IgD-negative memory B cell (primary cell): ENCODE measurements around the gene KMT2D. TPM values are rescaled to one million over a fixed set of nuclear protein-coding genes. Genes with fewer than 3 reads are reported as not detected.
"Not testable (repeated sequence)": the region's sequence is repeated elsewhere in the genome, so short reads cannot be mapped to it uniquely, and the experiment has no call there.

Experiments used
- H3K27ac Mint-ChIP-seq, 3 donors: one replicate each; pipeline ENCODE4 v1.8.0; 2020 to 2022; ENCODE audit warnings: mild to moderate bottlenecking in 3 of 3, mixed read lengths in 3 of 3, moderate library complexity in 1 of 3
- H3K27me3 Mint-ChIP-seq: one replicate; pipeline ENCODE4 v1.8.0; 2021; ENCODE audit warnings: mixed read lengths
- H3K36me3 Mint-ChIP-seq: one replicate; pipeline ENCODE4 v1.8.0; 2020; ENCODE audit warnings: mild to moderate bottlenecking, mixed read lengths
- H3K4me1 Mint-ChIP-seq, 3 donors: one replicate each; pipeline ENCODE4 v1.8.0; 2020 to 2022; ENCODE audit warnings: mixed read lengths in 3 of 3, mild to moderate bottlenecking in 1 of 3
- H3K4me3 Mint-ChIP-seq, 4 donors: one replicate each; pipeline ENCODE4 v1.8.0; 2020 to 2022; ENCODE audit warnings: mild to moderate bottlenecking in 4 of 4, mixed read lengths in 4 of 4, moderate library complexity in 3 of 4
- H3K9me3 Mint-ChIP-seq, 3 donors: one replicate each; pipeline ENCODE4 v1.8.0; 2020 to 2021; ENCODE audit warnings: mixed read lengths in 3 of 3, mild to moderate bottlenecking in 1 of 3
- polyA plus RNA-seq: library from polyadenylated mRNA; unstranded; fragments of 300-500 nt; fragmentation: Illumina TruSeq; gene quantifications from one replicate; pipeline ENCODE4 v1.2.3, GENCODE V29; 2021

The KMT2D gene
- polyA plus RNA-seq, 1 donor from 2014 or later = 19.7 TPM

GRCh38 chr12:49064767-49065152, 4.2 kb upstream of the KMT2D start:
- H3K4me3 Mint-ChIP-seq = peak overlapping the region in 2 of 4 donors; percentile 62 to 72
- H3K27me3 Mint-ChIP-seq = no peaks in the 10 kb centered on the region
- H3K9me3 Mint-ChIP-seq = no peaks in the 10 kb centered on the region
- peaks cover 2% of the 10 kb centered on the region for H3K36me3 Mint-ChIP-seq
- H3K4me1 Mint-ChIP-seq = peaks cover 13 to 21% (median 19%) of the 10 kb centered on the region in 3 donors
- no peak overlapping the region for H3K27ac Mint-ChIP-seq

GRCh38 chr12:49061916-49062315, 1.3 kb upstream of the KMT2D start:
- H3K27me3 Mint-ChIP-seq, H3K36me3 Mint-ChIP-seq, H3K9me3 Mint-ChIP-seq: not testable (repeated sequence)
- Mint-ChIP-seq H3K27ac (peak overlapping the region in 1 of 3 donors; percentile 85), H3K4me3 (peak overlapping the region in 3 of 4 donors; percentile 56 to 99 (median 95)), H3K4me1 (peaks cover 30 to 34% (median 31%) of the 10 kb centered on the region in 3 donors)

GRCh38 chr12:49061157-49061650, 610 bp upstream of the KMT2D start:
- Mint-ChIP-seq H3K36me3 (peaks cover 2% of the 10 kb centered on the region), H3K27ac (peak overlapping the region; percentile 85 to 99 (median 99)), H3K9me3 (no peaks in the 10 kb centered on the region), H3K4me1 (peaks cover 37 to 41% (median 39%) of the 10 kb centered on the region in 3 donors), H3K27me3 (no peaks in the 10 kb centered on the region), H3K4me3 (peak overlapping the region; percentile 95 to 99 (median 98))

- H3K27ac Mint-ChIP-seq = peak overlapping the region; percentile 30 to 98 (median 92)
- H3K36me3 Mint-ChIP-seq = peaks cover 2% of the 10 kb centered on the region
- H3K4me1 Mint-ChIP-seq = peaks cover 52 to 53% (median 52%) of the 10 kb centered on the region in 3 donors
- H3K9me3 Mint-ChIP-seq = no peaks in the 10 kb centered on the region
- H3K4me3 Mint-ChIP-seq = peak overlapping the region; percentile 47 to 97 (median 94)
- peaks cover 2% of the 10 kb centered on the region for H3K27me3 Mint-ChIP-seq
Observed at GRCh38 chr12:49059299-49060171, 1.1 kb downstream of the KMT2D start.

GRCh38 chr12:49059045-49059298, 1.6 kb downstream of the KMT2D start:
- no peaks in the 10 kb centered on the region for H3K9me3 Mint-ChIP-seq
- H3K4me1 Mint-ChIP-seq = peaks cover 50 to 52% (median 50%) of the 10 kb centered on the region in 3 donors
- peaks cover 2% of the 10 kb centered on the region for H3K27me3 Mint-ChIP-seq
- peak overlapping the region; percentile 47 to 97 (median 94) for H3K4me3 Mint-ChIP-seq
- peak overlapping the region; percentile 30 to 98 (median 92) for H3K27ac Mint-ChIP-seq
- H3K36me3 Mint-ChIP-seq = peaks cover under 1% of the 10 kb centered on the region

GRCh38 chr12:49058366-49059044, 2.1 kb downstream of the KMT2D start:
- peaks cover 46 to 49% (median 48%) of the 10 kb centered on the region in 3 donors for H3K4me1 Mint-ChIP-seq
- H3K4me3 Mint-ChIP-seq = peak overlapping the region; percentile 47 to 97 (median 94)
- H3K27ac Mint-ChIP-seq = peak overlapping the region; percentile 30 to 98 (median 48)
- H3K36me3 Mint-ChIP-seq = no peaks in the 10 kb centered on the region
- H3K27me3 Mint-ChIP-seq = peaks cover 2% of the 10 kb centered on the region
- H3K9me3 Mint-ChIP-seq = no peaks in the 10 kb centered on the region

GRCh38 chr12:49057888-49058287, 2.7 kb downstream of the KMT2D start:
- H3K27me3 Mint-ChIP-seq = peaks cover 2% of the 10 kb centered on the region
- peak overlapping the region; percentile 47 to 97 (median 94) for H3K4me3 Mint-ChIP-seq
- no peaks in the 10 kb centered on the region for H3K9me3 Mint-ChIP-seq
- H3K4me1 Mint-ChIP-seq = peaks cover 46 to 49% (median 48%) of the 10 kb centered on the region in 3 donors
- H3K27ac Mint-ChIP-seq = peak overlapping the region in 2 of 3 donors; percentile 30 to 92
- H3K36me3 Mint-ChIP-seq = no peaks in the 10 kb centered on the region

- H3K4me1 Mint-ChIP-seq = peaks cover 41 to 48% (median 46%) of the 10 kb centered on the region in 3 donors
- H3K4me3 Mint-ChIP-seq = peak overlapping the region; percentile 47 to 97 (median 80)
- no peaks in the 10 kb centered on the region for H3K36me3 Mint-ChIP-seq
- H3K27me3 Mint-ChIP-seq = peaks cover 2% of the 10 kb centered on the region
- peak overlapping the region; percentile 30 to 92 (median 75) for H3K27ac Mint-ChIP-seq
- no peaks in the 10 kb centered on the region for H3K9me3 Mint-ChIP-seq
Observed at GRCh38 chr12:49055978-49056754, 4.4 kb downstream of the KMT2D start.

GRCh38 chr12:49055092-49055491, 5.5 kb downstream of the KMT2D start:
- Mint-ChIP-seq H3K4me1 (peaks cover 37 to 47% (median 46%) of the 10 kb centered on the region in 3 donors), H3K4me3 (peak overlapping the region in 1 of 4 donors; percentile 12), H3K9me3 (no peaks in the 10 kb centered on the region), H3K27me3 (peaks cover 2% of the 10 kb centered on the region), H3K27ac (peak overlapping the region in 2 of 3 donors; percentile 71 to 74), H3K36me3 (no peaks in the 10 kb centered on the region)

GRCh38 chr12:49054524-49054923, 6.1 kb downstream of the KMT2D start:
- Mint-ChIP-seq H3K4me1 (peaks cover 37 to 47% (median 46%) of the 10 kb centered on the region in 3 donors), H3K4me3 (no peak overlapping the region), H3K36me3 (no peaks in the 10 kb centered on the region), H3K9me3 (no peaks in the 10 kb centered on the region), H3K27ac (peak overlapping the region in 2 of 3 donors; percentile 71 to 74), H3K27me3 (peaks cover 2% of the 10 kb centered on the region)

- Mint-ChIP-seq H3K36me3 (no peaks in the 10 kb centered on the region), H3K4me1 (peaks cover 37 to 46% (median 43%) of the 10 kb centered on the region in 3 donors), H3K27me3 (peaks cover 2% of the 10 kb centered on the region), H3K4me3 (peak overlapping the region in 1 of 4 donors; percentile 41), H3K9me3 (no peaks in the 10 kb centered on the region), H3K27ac (no peak overlapping the region)
Observed at GRCh38 chr12:49054096-49054495, 6.5 kb downstream of the KMT2D start.

GRCh38 chr12:49052451-49053208, 8.0 kb downstream of the KMT2D start:
- Mint-ChIP-seq H3K9me3 (no peaks in the 10 kb centered on the region), H3K36me3 (no peaks in the 10 kb centered on the region), H3K4me1 (peaks cover 28 to 33% (median 29%) of the 10 kb centered on the region in 3 donors), H3K27me3 (peaks cover 2% of the 10 kb centered on the region), H3K27ac (no peak overlapping the region), H3K4me3 (peak overlapping the region in 1 of 4 donors; percentile 29)

- Mint-ChIP-seq H3K36me3 (no peaks in the 10 kb centered on the region), H3K9me3 (no peaks in the 10 kb centered on the region), H3K4me1 (peaks cover 21 to 26% (median 22%) of the 10 kb centered on the region in 3 donors), H3K27me3 (peaks cover 2% of the 10 kb centered on the region), H3K4me3 (peak overlapping the region in 1 of 4 donors; percentile 29), H3K27ac (no peak overlapping the region)
Observed at GRCh38 chr12:49051777-49052438, 8.7 kb downstream of the KMT2D start.
